Activated CD4-positive, alpha-beta T cell treated with anti-CD3 and anti-CD28 coated beads, Interleukin-2, amount 10 ng/mL, durations not matched to agents 7 days and 5 days (primary cell): ENCODE measurements around the gene FBLN5. TPM values are rescaled to one million over a fixed set of nuclear protein-coding genes. Genes with fewer than 3 reads are reported as not detected.
"Not testable (repeated sequence)": the region's sequence is repeated elsewhere in the genome, so short reads cannot be mapped to it uniquely, and the experiment has no call there.

Experiments used
- CTCF ChIA-PET: fragments of 350-600 bp; sonication (Branson Sonifier 250); formaldehyde crosslinking; loops from one replicate; lab custom pipeline; 2021; ENCODE audit warnings: antibody characterized with exemption; lab: Charles Lee
- POLR2A ChIA-PET: fragments of 350-600 bp; sonication (Branson Sonifier 250); formaldehyde crosslinking; loops from one replicate; lab custom pipeline; 2021; ENCODE audit warnings: antibody characterized with exemption; lab: Charles Lee
- DNase-seq: peaks from one replicate; pipeline ENCODE4 v3.0.0-alpha.2; 2020
- H3K27ac Mint-ChIP-seq: one replicate; pipeline ENCODE4 v1.8.0; 2021; ENCODE audit warnings: mild to moderate bottlenecking, moderate library complexity, mixed read lengths
- H3K27me3 Mint-ChIP-seq: one replicate; pipeline ENCODE4 v1.8.0; 2021; ENCODE audit warnings: mixed read lengths
- H3K36me3 Mint-ChIP-seq: one replicate; pipeline ENCODE4 v1.8.0; 2021; ENCODE audit warnings: low read depth, mixed read lengths
- H3K4me1 Mint-ChIP-seq: one replicate; pipeline ENCODE4 v1.8.0; 2021; ENCODE audit warnings: mixed read lengths
- H3K4me3 Mint-ChIP-seq: one replicate; pipeline ENCODE4 v1.8.0; 2021; ENCODE audit warnings: mild to moderate bottlenecking, moderate library complexity, mixed read lengths
- H3K9me3 Mint-ChIP-seq: one replicate; pipeline ENCODE4 v1.8.0; 2021; ENCODE audit warnings: mixed read lengths
- total RNA-seq, 2 experiments: library from RNA; stranded (reverse); gene quantifications; one replicate each; pipeline ENCODE4 v1.2.3, GENCODE V29; 2021

FBLN5 gene
- total RNA-seq, 2 experiments from 2014 or later: 3.8 to 4.1 TPM

DNA sequence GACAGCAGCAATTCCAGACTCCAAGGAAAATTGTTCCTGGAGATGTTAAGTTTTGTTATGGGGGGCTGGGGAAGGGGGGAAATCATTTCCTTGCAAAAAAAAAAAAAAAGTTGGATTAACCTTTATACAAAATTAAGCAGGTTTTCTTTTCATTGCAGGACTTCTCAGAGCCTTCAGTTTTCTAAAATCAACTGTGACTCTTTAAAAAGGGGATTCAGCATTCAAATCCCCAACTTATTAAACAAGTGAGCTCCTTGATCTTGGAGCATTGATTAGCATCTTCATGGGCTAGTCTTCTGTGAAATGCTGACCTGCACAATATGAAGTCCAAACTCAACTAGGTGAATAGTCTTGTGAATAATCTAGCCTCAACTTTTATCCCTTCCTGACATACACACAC is 87.3 kb downstream of the FBLN5 start:
- no peaks in the 10 kb centered on the region for H3K27me3 Mint-ChIP-seq
- H3K27ac Mint-ChIP-seq: peak overlapping the region; percentile 50
- H3K4me3 Mint-ChIP-seq: no peak overlapping the region
- H3K36me3 Mint-ChIP-seq: peaks cover 90% of the 10 kb centered on the region
- ChIA-PET POLR2A (no interaction called here), CTCF (interaction anchor here (0.7 to 1.4 kb wide), 3 partner anchors 8 to 55 kb away, joined by 3 read pairs; no protein-coding TSS in a partner anchor)
- no peak for DNase-seq
- no peaks in the 10 kb centered on the region for H3K9me3 Mint-ChIP-seq
- peaks cover 85% of the 10 kb centered on the region for H3K4me1 Mint-ChIP-seq

DNA sequence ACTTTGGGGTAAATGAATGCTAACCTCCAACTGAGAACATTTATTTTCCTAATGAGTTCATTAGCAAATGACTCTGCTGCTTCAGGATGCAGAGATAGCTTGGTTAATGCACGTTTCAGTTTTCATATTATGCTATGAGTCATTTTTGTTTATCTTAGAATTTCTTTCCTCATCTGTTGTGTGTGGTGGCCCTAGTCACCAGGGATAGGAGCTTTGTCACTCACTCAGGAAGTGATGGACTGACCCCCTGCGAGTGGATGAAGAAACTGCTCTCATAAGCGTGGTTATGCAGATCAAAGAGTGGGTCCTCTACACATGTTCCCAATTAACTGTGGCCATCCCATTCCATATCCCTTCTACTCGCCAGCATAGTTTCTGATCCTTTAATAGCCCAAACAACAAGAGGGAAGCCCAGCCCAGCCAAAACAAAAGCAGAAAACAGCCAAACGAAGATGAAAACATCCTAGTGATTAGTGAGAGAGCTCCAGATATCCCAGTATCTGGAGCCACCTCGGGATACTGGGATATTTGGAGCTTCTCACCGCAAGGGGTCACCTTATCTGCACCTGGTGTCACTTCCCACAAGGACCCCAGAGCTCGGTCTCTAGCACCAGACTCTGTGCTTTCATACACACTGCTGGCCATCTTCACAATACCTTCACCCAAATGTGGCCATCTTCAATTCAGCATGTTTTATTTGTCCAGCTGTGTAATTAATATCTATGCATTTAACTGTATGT is 88.8 kb downstream of the FBLN5 start:
- ChIA-PET POLR2A (no interaction called here), CTCF (interaction anchor here (0.7 to 1.4 kb wide), 5 partner anchors 9 to 53 kb away, joined by 3 to 4 read pairs (median 3); partner anchors contain the start of gene TC2N)
- H3K4me1 Mint-ChIP-seq: peaks cover 88% of the 10 kb centered on the region
- H3K9me3 Mint-ChIP-seq: no peaks in the 10 kb centered on the region
- peak overlapping the region; percentile 11 for H3K4me3 Mint-ChIP-seq
- peaks cover 84% of the 10 kb centered on the region for H3K36me3 Mint-ChIP-seq
- DNase-seq: no peak
- H3K27me3 Mint-ChIP-seq: no peaks in the 10 kb centered on the region
- H3K27ac Mint-ChIP-seq: peak overlapping the region; percentile 68

DNA sequence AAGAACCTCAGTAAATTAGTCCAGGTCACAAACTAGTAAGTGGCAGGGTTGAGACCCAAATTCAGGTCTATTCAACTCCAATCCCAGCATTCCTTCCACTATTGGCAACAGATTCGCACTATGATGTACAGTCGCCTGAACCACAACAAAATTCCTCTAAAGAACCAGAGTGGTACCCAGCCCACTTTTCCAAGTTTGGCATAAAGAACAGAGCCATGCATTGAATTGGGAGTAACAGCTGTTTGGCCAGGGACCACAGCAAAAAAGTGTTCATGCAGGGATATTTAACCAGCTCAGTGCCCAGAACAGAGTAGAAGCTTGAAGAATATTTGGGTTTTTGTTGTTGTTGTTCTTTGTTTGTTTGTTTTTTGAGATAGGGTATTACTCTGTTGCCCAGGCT is 89.9 kb downstream of the FBLN5 start:
- ChIA-PET POLR2A (no interaction called here), CTCF (interaction anchor here (1.1 kb wide), 1 partner anchor 12 kb away, joined by 4 read pairs; no protein-coding TSS in a partner anchor)
- DNase-seq: no peak
- Mint-ChIP-seq H3K27me3 (no peaks in the 10 kb centered on the region), H3K36me3 (peaks cover 79% of the 10 kb centered on the region), H3K27ac (no peak overlapping the region), H3K9me3 (no peaks in the 10 kb centered on the region), H3K4me3 (no peak overlapping the region), H3K4me1 (peaks cover 83% of the 10 kb centered on the region)

DNA sequence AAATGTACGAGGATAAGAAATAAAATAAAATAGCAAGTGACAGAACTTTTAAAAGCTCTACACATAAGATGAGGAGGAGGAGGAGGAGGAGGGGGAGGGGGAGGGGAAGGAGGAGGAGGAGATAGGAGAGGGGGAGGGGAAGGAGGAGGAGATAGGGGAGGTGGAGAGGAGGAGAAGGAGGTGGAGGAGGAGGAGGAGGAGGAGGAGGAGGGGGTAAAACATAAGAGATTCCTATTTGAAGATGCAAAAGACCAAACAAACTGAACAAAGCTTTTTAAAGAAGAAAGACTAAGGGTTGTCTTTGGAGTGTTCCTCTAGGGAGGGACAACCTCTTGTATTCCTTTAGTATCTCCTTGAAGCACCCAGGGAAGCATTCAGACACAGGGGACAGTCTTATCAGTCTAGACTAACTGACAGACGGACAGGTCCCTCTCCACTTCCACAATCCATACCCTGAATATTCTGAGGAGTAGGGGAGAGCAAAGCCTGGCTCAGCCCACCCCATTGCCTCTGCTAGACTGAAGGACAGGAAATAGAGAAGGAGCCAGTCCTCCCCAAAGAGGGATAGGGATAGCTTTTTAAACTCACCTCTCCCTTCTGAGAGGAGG is 93.1 kb downstream of the FBLN5 start:
- Mint-ChIP-seq H3K27me3 (no peaks in the 10 kb centered on the region), H3K36me3 (peaks cover 79% of the 10 kb centered on the region), H3K4me3 (no peak overlapping the region), H3K27ac (peak overlapping the region; percentile 50), H3K9me3 (no peaks in the 10 kb centered on the region), H3K4me1 (peaks cover 66% of the 10 kb centered on the region)
- no peak for DNase-seq
- CTCF ChIA-PET: interaction anchor here (0.6 to 1.6 kb wide), 5 partner anchors 10 to 143 kb away, joined by 3 to 4 read pairs (median 3); no protein-coding TSS in a partner anchor
- POLR2A ChIA-PET: no interaction called here

DNA sequence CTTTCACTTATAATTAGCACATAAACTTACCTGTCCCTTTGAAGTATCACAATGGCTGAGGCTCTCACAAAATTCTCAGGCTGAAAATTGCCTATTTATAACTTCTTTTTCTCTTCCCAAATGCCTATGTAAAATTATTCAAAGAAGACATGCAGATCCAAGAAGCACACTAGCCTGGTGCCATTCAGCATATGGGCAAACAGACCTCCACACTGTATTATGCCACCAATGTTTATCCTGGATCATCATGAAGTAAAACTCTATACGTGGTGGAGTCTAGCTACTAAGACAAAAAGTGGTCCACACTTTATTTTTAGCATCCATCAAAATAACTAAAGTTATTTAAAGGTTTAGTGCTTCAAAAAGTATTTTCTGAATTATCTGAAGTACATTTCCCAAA is 95.9 kb downstream of the FBLN5 start:
- Mint-ChIP-seq H3K36me3 (peaks cover 77% of the 10 kb centered on the region), H3K9me3 (no peaks in the 10 kb centered on the region), H3K4me1 (peaks cover 45% of the 10 kb centered on the region), H3K4me3 (no peak overlapping the region), H3K27me3 (no peaks in the 10 kb centered on the region), H3K27ac (no peak overlapping the region)
- ChIA-PET CTCF (interaction anchor here (1.0 to 1.4 kb wide), 2 partner anchors 9 to 41 kb away, joined by 3 read pairs; no protein-coding TSS in a partner anchor), POLR2A (no interaction called here)
- no peak for DNase-seq

DNA sequence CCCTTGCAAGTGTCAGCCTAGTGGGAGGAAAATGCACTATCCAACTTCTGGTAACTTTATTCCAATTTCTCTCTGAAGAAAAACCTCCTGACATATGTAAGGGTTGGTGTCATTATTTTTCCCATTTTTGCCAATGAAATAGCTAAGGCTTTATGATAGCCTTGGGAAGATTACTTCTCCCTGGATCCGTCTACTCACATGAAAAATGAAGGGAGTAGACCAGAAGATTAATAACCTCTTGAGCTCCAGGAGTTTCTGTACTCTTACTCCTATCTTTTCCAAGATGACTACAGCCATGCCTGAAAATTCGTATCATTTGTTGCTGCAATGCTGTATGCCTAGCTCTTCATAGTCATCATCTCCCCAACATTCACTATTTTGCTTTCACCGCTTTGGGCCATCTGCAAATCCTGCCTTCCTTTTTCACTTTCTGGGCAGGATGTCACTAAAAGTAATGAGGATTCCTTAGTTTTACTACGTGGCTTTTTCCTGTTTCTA is 98.9 kb downstream of the FBLN5 start:
- ChIA-PET CTCF (no interaction called here), POLR2A (no interaction called here)
- no peaks in the 10 kb centered on the region for H3K27me3 Mint-ChIP-seq
- no peaks in the 10 kb centered on the region for H3K9me3 Mint-ChIP-seq
- H3K36me3 Mint-ChIP-seq: peaks cover 79% of the 10 kb centered on the region
- no peak overlapping the region for H3K4me3 Mint-ChIP-seq
- no peak for DNase-seq
- H3K4me1 Mint-ChIP-seq: peaks cover 26% of the 10 kb centered on the region
- no peak overlapping the region for H3K27ac Mint-ChIP-seq

DNA sequence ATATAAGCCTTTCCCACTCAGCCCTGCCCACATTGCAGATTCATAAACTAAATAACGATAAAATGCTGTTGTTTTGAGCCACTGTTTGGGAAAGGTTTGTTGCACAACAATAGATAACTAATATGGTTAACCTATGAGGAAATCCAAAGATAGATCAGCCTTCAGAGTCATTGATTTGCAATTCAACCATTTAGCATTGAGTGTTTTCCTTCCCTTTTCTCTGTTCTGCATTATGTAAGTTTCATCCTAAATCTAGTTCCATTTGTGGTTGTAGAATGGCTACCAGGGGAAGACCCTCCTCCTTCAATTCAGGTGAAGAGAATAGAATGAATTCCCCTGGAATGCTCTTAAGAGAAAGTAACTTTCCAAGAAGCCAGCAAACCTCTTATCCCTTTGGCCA is 99.8 kb downstream of the FBLN5 start:
- Mint-ChIP-seq H3K9me3 (no peaks in the 10 kb centered on the region), H3K4me3 (no peak overlapping the region), H3K27me3 (no peaks in the 10 kb centered on the region), H3K4me1 (peaks cover 26% of the 10 kb centered on the region), H3K27ac (no peak overlapping the region), H3K36me3 (peaks cover 82% of the 10 kb centered on the region)
- CTCF ChIA-PET: no interaction called here
- POLR2A ChIA-PET: no interaction called here
- no peak for DNase-seq

DNA sequence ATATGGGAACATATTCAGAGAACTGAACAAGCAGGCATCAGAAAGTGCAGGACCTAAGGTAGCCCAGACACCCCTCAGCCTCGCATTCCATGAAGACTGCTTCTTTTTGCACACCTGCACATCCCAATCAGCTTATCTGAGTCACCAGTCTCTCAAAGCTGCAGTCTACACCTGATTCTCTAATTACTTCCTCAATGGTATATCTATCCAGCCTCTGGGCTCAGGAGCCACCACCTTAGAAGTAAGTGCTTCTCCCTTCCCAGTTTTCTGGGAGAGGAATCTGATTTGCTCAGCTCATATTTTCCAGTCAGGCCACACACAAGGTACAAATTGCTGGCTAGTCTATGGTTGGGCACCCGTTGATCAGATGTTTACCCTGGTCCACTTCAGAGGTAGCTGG is 101.8 kb downstream of the FBLN5 start:
- Mint-ChIP-seq H3K27ac (no peak overlapping the region), H3K9me3 (no peaks in the 10 kb centered on the region), H3K4me3 (no peak overlapping the region), H3K4me1 (peaks cover 34% of the 10 kb centered on the region), H3K36me3 (peaks cover 86% of the 10 kb centered on the region), H3K27me3 (no peaks in the 10 kb centered on the region)
- DNase-seq: no peak
- ChIA-PET POLR2A (no interaction called here), CTCF (interaction anchor here (0.7 kb wide), 1 partner anchor 10 kb away, joined by 3 read pairs; no protein-coding TSS in a partner anchor)

DNA sequence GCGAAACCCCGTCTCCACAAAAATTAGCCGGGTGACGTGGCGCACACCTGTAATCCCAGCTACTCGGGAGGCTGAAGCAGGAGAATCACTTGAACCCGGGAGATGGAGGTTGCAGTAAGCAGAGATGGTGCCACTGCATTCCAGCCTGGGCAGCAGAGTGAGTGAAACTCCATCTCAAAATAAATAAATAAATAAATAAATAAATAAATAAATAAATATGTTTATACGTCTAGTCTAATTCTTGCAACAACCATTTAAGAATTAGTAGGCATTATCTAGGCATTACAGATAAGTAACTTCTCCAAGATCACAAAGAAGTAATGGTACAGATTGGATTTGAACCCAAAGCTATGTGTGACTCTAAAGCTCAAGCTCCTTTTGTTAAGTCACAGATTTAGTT is 102.4 kb downstream of the FBLN5 start:
- POLR2A ChIA-PET, H3K27ac Mint-ChIP-seq, CTCF ChIA-PET, H3K9me3 Mint-ChIP-seq, H3K4me3 Mint-ChIP-seq, H3K27me3 Mint-ChIP-seq, DNase-seq: not testable (repeated sequence)
- Mint-ChIP-seq H3K36me3 (peaks cover 87% of the 10 kb centered on the region), H3K4me1 (peaks cover 38% of the 10 kb centered on the region)

DNA sequence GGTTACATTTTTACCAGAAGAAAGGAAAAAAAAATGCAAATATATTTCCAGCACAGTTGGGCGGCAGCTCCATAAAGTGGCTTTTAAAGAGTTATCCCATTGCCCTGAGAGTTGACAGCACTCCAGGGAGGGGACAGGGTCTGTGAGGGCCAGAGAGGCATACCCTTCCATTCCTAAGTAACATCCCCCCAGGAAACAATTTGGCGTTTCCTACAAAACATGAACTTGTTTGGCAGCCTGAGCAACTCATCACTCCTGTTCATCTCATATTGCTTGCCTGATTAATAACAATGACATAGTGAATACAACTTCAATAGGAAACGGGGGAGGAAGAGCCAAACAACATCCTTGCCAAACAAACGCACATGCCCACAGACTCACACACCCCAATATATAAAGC is 103.5 kb downstream of the FBLN5 start:
- no peak overlapping the region for H3K27ac Mint-ChIP-seq
- ChIA-PET CTCF (no interaction called here), POLR2A (no interaction called here)
- H3K4me1 Mint-ChIP-seq: peaks cover 46% of the 10 kb centered on the region
- peaks cover 3% of the 10 kb centered on the region for H3K9me3 Mint-ChIP-seq
- no peak overlapping the region for H3K4me3 Mint-ChIP-seq
- DNase-seq: no peak
- no peaks in the 10 kb centered on the region for H3K27me3 Mint-ChIP-seq
- H3K36me3 Mint-ChIP-seq: peaks cover 88% of the 10 kb centered on the region

DNA sequence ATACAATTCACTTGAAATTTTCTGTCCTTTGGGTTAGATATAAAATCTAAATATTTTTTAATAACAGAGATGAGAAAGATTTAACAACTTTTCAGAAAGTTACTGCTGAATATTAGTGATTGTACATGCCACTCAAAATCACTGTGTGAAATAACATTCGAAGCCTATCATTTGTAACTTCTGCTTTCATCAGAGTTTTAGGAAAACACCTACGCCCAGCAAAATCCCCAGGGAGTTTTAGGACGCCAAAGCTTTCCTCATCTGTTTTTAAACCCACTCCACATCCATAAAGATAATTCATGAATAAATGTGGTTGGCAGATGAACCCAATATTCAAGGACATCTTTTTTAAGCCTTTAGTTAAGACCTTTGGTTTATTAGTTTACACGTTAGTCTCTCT is 104.1 kb downstream of the FBLN5 start:
- H3K36me3 Mint-ChIP-seq: peaks cover 88% of the 10 kb centered on the region
- H3K4me1 Mint-ChIP-seq: peaks cover 50% of the 10 kb centered on the region

DNA sequence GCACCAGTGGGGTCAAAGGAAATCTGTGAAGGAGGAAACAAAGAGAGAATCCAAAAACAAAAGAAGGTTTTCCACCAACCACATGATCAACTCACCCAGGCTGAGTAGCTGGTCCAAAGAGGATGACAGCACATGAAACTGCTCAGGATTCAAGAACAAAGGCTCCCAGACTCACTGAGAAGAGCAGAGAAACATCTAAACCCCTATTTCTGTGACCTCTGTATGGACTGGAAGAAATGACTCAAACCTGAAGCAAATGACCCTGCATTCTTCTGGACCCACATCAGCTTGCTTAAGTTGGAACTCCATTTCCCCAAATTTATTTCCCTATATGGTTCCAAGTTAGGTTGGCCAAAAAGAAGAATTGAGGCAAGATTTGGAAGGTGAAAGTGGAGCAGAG is 106.4 kb downstream of the FBLN5 start:
- Mint-ChIP-seq H3K9me3 (peaks cover 3% of the 10 kb centered on the region), H3K4me3 (no peak overlapping the region), H3K27me3 (no peaks in the 10 kb centered on the region), H3K4me1 (peaks cover 69% of the 10 kb centered on the region), H3K36me3 (peaks cover 87% of the 10 kb centered on the region), H3K27ac (no peak overlapping the region)
- POLR2A ChIA-PET: no interaction called here
- CTCF ChIA-PET: interaction anchor here (1.4 to 1.8 kb wide), 2 partner anchors 14 to 42 kb away, joined by 3 to 4 read pairs; no protein-coding TSS in a partner anchor
- no peak for DNase-seq

More for the DNA sequence above, 104.1 kb downstream of the FBLN5 start:
- Mint-ChIP-seq H3K9me3 (peaks cover 3% of the 10 kb centered on the region), H3K4me3 (no peak overlapping the region), H3K27me3 (no peaks in the 10 kb centered on the region), H3K27ac (no peak overlapping the region)
- ChIA-PET POLR2A (no interaction called here), CTCF (no interaction called here)
- DNase-seq: no peak

DNA sequence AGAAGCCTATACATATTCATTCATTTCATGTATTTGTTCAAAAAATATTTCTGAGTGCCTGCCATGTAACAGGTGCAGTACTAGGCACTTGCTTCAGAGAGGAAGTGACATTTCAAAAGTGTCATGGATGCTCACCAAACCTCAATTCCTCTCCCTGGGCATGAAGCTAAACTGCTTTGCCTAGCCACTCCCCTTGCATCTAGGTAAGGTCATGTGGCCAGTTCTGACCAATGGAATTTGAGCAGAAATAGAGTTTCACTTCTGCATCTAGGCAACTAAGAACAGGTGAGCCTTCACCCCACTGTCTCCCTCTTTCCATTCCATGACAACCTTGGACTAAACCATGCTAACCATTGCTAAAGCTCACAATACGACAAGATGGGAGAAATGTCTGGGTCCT is 107.7 kb downstream of the FBLN5 start:
- CTCF ChIA-PET: interaction anchor here (1.4 to 1.8 kb wide), 2 partner anchors 16 to 43 kb away, joined by 3 to 4 read pairs; no protein-coding TSS in a partner anchor
- Mint-ChIP-seq H3K9me3 (peaks cover 3% of the 10 kb centered on the region), H3K36me3 (peaks cover 83% of the 10 kb centered on the region), H3K27ac (no peak overlapping the region), H3K4me3 (no peak overlapping the region), H3K27me3 (no peaks in the 10 kb centered on the region), H3K4me1 (peaks cover 77% of the 10 kb centered on the region)
- peak; percentile 16 for DNase-seq
- POLR2A ChIA-PET: no interaction called here
